HG02798 (cell line): ENCODE results near the gene EXOC6.

ENCODE experiments used
- ATAC-seq: cut with Tn5 transposase; IDR thresholded peaks from one replicate; pipeline ENCODE4 v1.9.1; 2021; ENCODE audit warnings: mild to moderate bottlenecking; ENCODE audit not compliant: unreplicated experiment, poor library complexity

The EXOC6 gene

GRCh38 chr10:93061594-93062513 lies 213.5 kb downstream of the EXOC6 start:
- no peak for ATAC-seq

GRCh38 chr10:93062514-93063143 lies 214.3 kb downstream of the EXOC6 start:
- peak; percentile 54 for ATAC-seq

GRCh38 chr10:93063144-93063976 lies 215.0 kb downstream of the EXOC6 start:
- peak; percentile 7 for ATAC-seq

- ATAC-seq = no peak
These were observed 215.8 kb downstream of the EXOC6 start for GRCh38 chr10:93063977-93064660.

GRCh38 chr10:93064874-93065660 lies 216.7 kb downstream of the EXOC6 start:
- no peak for ATAC-seq

- ATAC-seq = no peak
These were observed 217.6 kb downstream of the EXOC6 start for GRCh38 chr10:93065675-93066543.

- no peak for ATAC-seq
These were observed 218.2 kb downstream of the EXOC6 start for GRCh38 chr10:93066544-93066913.

- ATAC-seq = no peak
These were observed 219.4 kb downstream of the EXOC6 start for GRCh38 chr10:93067443-93068365.

GRCh38 chr10:93068411-93069244 lies 220.3 kb downstream of the EXOC6 start:
- no peak for ATAC-seq

- ATAC-seq = no peak
These were observed 220.9 kb downstream of the EXOC6 start for GRCh38 chr10:93069245-93069561.

- no peak for ATAC-seq
These were observed 222.3 kb downstream of the EXOC6 start for GRCh38 chr10:93070378-93071176.

- no peak for ATAC-seq
These were observed 222.8 kb downstream of the EXOC6 start for GRCh38 chr10:93071177-93071472.

GRCh38 chr10:93071674-93072224 lies 223.4 kb downstream of the EXOC6 start:
- ATAC-seq = no peak

- ATAC-seq = no peak
These were observed 223.9 kb downstream of the EXOC6 start for GRCh38 chr10:93072225-93072712.

- no peak for ATAC-seq
These were observed 224.6 kb downstream of the EXOC6 start for GRCh38 chr10:93072713-93073538.
